KOPT-K1 (cell line): ENCODE results near the gene DGCR6.
"Not testable (repeated sequence)": the region's sequence is repeated elsewhere in the genome, so short reads cannot be mapped to it uniquely, and the experiment has no call there.

Experiments used
- H3K27ac ChIP-seq: fragments of 200-600 bp; sonication (generic); 2 replicates; pipeline ENCODE4 v1.5.1; 2016; ENCODE audit warnings: antibody characterized with exemption, mild to moderate bottlenecking, low read depth, low read length; ENCODE audit not compliant: poor library complexity, severe bottlenecking
- H3K36me3 ChIP-seq: fragments of 200-600 bp; sonication (generic); 2 replicates; pipeline ENCODE4 v1.5.1; 2017; ENCODE audit warnings: antibody characterized with exemption, mild to moderate bottlenecking, low read length, moderate library complexity; ENCODE audit not compliant: insufficient read depth
- H3K9me3 ChIP-seq: fragments of 200-600 bp; sonication (generic); 2 replicates; pipeline ENCODE4 v1.5.1; 2017; ENCODE audit warnings: antibody characterized with exemption, low read length, mild to moderate bottlenecking; ENCODE audit not compliant: insufficient read depth, poor library complexity, severe bottlenecking

DGCR6 gene

GRCh38 chr22:18917818-18918217 lies 11.7 kb downstream of the DGCR6 start:
- not testable (repeated sequence) for H3K9me3 ChIP-seq, H3K27ac ChIP-seq, H3K36me3 ChIP-seq

DNA sequence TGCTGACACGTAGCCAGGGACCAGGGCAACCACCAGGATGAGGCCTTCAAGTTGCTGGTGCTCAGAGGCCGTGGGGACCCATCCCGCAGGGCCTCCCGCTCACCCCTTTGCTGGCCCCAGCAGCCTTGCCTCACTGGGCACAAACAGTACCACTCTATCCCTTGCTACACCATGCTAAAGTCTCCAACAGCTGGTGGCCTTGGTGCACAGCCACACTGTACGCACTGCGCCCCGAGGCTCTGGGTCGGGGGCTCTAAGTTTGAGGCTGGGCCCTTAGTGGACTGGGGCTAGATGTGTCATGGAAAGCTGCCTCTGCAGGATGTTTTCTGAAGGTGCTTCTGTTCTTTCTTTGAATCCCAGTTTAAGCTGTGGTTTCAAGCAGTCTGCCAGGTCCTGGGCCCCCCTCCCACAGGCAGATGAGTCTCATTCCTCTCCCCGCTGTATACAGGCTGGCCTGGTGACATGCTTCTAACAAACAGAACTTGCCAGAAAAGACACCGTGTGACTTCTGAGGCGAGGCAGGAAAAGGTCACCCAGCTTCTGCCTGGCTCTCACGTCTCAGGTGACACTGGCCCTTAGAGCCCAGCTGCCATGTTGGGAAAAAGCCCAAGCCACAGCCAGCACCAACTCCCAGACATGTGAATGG lies 14.3 kb downstream of the DGCR6 start:
- H3K36me3 ChIP-seq, H3K27ac ChIP-seq, H3K9me3 ChIP-seq: not testable (repeated sequence)

DNA sequence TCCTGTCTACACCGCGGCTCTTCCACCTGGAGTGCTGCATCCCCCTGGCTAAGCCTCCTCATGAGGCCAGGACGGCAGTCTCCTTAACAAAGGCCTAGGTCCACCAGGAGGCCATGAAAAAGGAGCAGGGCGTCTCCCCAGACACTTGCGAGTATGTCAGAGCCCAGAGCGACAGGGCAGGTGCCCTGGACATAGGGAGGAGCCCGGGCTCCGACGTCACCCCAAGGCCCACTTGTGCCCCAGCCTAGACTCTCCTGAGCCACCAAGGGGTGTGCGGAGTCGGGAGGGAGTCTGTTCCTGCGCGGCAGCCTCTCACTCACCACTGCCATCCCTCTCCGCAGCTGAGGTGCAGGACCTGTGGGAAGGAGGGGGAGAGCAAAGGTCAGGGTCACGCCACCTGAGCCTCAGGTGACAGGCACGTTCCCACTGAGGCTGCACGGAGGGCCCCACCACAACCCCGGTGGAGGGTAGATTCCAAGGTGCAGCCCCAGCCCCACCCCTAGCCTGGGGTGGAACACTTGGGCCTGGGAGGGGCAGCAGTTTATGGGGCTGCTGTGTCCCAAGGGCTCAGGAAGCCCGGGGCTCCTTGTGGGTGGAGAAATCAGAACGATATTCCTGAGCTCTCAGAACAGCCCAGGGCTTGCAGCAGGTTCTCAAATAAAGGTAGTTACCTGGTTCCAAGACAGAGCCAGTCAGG lies 19.4 kb downstream of the DGCR6 start:
- no peaks in the 10 kb centered on the region for H3K36me3 ChIP-seq
- no peaks in the 10 kb centered on the region for H3K9me3 ChIP-seq
- no peak overlapping the region for H3K27ac ChIP-seq

DNA sequence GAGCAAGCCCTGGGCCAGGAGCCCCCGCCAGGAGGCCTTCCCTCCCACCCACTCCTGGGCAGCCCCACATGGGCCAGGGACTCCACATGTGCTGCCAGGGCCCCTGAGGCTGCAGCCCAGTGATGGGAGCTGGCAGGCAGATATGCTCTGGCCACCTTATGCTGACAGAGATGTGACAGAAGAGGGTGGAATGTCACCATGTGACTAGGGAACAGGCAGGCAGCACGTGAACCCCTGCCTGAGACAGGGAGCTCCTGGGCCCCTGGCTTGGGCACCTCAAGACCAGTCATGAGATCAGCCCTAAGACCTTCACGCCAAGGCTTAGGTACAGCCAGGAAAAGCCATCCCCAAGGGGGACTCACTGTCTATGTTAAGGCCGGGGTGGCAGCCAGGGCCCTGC lies 20.9 kb downstream of the DGCR6 start:
- Histone ChIP-seq H3K27ac (no peak overlapping the region), H3K36me3 (no peaks in the 10 kb centered on the region), H3K9me3 (no peaks in the 10 kb centered on the region)

- Histone ChIP-seq H3K27ac (no peak overlapping the region), H3K36me3 (no peaks in the 10 kb centered on the region), H3K9me3 (no peaks in the 10 kb centered on the region)
These were observed 21.5 kb downstream of the DGCR6 start for GRCh38 chr22:18927573-18927972.

DNA sequence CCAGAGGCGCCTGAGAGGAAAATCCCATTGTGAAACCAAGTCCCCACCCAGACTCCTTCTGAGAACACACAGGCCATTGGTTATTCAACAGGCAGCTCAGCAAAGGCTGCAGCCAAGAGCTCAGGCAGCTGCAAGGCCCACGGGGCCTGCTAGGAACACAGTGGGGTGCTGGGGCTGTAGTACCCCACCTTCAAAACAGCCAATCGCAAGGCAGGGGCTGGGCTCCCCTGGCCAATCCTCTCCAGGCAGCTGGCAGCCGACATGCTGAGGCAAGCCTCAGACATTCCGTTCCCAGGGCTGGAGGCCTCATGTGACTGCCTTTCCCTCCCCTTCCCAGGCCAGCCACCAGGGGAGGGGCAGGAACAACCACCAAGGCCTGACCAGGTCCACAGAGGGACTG lies 23.3 kb downstream of the DGCR6 start:
- Histone ChIP-seq H3K9me3 (no peaks in the 10 kb centered on the region), H3K27ac (no peak overlapping the region), H3K36me3 (no peaks in the 10 kb centered on the region)

GRCh38 chr22:18931905-18932652 lies 26.0 kb downstream of the DGCR6 start:
- Histone ChIP-seq H3K9me3 (no peaks in the 10 kb centered on the region), H3K36me3 (no peaks in the 10 kb centered on the region), H3K27ac (no peak overlapping the region)

DNA sequence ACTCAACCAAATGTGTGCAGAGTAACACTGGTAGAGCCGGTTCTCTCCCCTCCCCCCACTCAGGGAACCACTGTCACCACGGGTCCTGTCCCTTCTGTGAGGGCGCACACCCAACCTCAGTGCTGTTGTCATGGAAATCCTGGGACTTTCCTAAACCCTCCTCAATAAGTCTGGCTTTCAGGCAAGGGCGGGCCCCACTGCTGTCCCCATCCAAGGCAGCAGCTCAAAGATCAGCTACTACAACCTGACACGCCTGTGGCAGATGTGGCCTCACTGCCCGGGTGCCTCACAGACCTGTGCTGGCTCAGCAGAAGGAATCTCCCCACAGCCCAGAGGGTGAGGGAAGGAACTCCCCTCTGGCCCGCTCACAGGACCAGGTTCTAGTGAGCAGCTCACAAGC lies 27.8 kb downstream of the DGCR6 start:
- H3K9me3 ChIP-seq, result no peaks in the 10 kb centered on the region
- H3K36me3 ChIP-seq, result no peaks in the 10 kb centered on the region
- H3K27ac ChIP-seq, result no peak overlapping the region

DNA sequence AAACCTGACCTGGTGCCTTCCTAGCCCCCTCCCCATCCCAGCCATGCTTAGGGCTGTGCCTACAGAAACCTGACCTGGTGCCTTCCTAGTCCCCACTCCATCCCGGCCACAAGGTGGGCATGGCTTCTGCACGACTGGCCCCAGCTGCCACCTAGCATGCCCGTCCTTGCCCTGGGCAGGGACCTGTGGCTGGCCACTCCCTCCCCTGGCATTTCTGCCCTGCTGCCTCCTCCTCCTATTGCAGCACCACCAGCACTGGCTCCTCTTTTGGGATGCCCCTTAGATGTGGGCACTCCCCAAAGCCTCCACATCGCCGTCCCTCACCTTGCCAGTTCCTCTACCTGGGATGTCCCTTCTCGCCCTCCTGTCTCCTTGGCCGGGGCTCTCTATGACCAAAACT lies 28.6 kb downstream of the DGCR6 start:
- not testable (repeated sequence) for H3K9me3 ChIP-seq, H3K36me3 ChIP-seq, H3K27ac ChIP-seq

DNA sequence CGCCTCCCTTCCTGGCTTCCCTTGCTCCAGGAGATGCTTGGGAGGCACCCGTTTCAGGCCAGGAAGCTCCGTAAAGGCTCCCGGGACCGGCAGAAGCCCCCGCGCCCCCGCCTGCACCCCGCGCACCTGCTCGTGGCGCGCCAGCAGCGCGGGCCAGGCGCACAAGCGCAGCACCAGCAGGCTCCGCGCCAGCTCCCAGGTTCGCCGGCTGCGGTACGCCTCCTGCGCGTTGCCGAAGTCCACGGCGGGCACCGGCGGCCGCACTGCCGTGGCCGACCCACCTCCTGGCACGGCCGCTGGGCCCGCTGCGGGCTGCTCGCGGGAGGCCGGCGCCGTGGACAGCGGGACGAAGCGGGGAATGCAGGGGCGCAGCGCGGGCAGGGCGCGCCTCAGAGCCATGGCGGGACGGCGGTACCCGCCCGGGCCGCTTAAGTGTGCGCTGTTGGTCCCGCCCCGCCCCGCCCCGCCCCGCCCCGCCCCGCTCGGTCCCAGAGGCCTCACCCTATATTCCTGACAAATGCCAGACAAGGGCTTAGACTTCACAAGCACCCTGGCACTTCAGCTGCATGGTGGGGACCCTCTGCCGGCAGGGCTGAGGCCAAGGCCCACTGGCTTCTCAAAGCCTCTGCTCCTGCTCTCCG lies 29.9 kb downstream of the DGCR6 start, which contains the start of gene PRODH:
PRODH (minus strand) TSS at position 405 of the 641 bp plus-strand sequence; CDS start at position 399, 6 bp downstream.
- Histone ChIP-seq H3K27ac (no peak within 1 kb of the TSS), H3K36me3 (no peaks in the 10 kb centered on the region), H3K9me3 (no peaks in the 10 kb centered on the region)

DNA sequence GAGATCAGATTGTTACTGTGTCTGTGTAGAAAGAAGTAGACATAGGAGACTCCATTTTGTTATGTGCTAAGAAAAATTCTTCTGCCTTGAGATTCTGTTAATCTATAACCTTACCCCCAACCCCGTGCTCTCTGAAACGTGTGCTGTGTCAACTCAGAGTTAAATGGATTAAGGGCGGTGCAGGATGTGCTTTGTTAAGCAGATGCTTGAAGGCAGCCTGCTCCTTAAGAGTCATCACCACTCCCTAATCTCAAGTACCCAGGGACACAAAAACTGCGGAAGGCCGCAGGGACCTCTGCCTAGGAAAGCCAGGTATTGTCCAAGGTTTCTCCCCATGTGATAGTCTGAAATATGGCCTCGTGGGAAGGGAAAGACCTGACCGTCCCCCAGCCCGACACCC lies 32.6 kb downstream of the DGCR6 start:
- H3K9me3 ChIP-seq, H3K27ac ChIP-seq: not testable (repeated sequence)

DNA sequence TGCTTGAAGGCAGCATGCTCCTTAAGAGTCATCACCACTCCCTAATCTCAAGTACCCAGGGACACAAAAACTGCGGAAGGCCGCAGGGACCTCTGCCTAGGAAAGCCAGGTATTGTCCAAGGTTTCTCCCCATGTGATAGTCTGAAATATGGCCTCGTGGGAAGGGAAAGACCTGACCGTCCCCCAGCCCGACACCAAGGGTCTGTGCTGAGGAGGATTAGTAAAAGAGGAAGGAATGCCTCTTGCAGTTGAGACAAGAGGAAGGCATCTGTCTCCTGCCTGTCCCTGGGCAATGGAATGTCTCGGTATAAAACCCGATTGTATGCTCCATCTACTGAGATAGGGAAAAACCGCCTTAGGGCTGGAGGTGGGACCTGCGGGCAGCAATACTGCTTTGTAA lies 41.0 kb downstream of the DGCR6 start:
- not testable (repeated sequence) for H3K27ac ChIP-seq, H3K36me3 ChIP-seq, H3K9me3 ChIP-seq

More for the DNA sequence above, 32.6 kb downstream of the DGCR6 start:
- not testable (repeated sequence) for H3K36me3 ChIP-seq

- Histone ChIP-seq H3K9me3 (no peaks in the 10 kb centered on the region), H3K36me3 (no peaks in the 10 kb centered on the region), H3K27ac (no peak overlapping the region)
These were observed 41.8 kb downstream of the DGCR6 start for GRCh38 chr22:18947905-18948304.

GRCh38 chr22:18950141-18950540 lies 44.0 kb downstream of the DGCR6 start:
- Histone ChIP-seq H3K36me3 (no peaks in the 10 kb centered on the region), H3K9me3 (no peaks in the 10 kb centered on the region), H3K27ac (no peak overlapping the region)

DNA sequence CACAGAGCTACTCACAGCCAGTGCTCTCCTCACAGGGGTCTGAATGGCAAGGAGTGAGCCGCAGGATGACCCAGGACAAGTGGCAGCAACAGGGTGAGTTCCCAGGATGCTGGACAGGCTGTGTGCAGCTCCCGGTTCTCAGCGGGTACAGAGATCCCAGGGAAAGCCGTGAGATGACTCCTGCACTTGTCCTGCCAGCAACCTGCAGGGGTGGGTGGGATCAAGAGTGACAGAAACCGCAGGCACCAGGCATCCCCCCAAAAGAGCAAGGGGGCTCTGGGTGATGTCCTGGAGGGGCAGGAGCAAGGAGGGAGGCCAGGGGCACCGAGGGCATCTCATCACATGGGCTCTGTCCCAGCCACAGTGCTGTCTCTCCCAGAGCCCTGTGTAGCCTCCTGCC lies 45.9 kb downstream of the DGCR6 start:
- Histone ChIP-seq H3K27ac (no peak overlapping the region), H3K9me3 (no peaks in the 10 kb centered on the region), H3K36me3 (no peaks in the 10 kb centered on the region)
